GM12872 (cell line): ENCODE data around the gene NFE2L2.

Experiments
- TF ChIP-seq, protein P1 (sequence below): IDR thresholded peaks from 3 replicates; pipeline ENCODE4 v1.5.1; 2011; ENCODE audit warnings: low read depth, mild to moderate bottlenecking, low read length, moderate library complexity; ENCODE audit not compliant: insufficient read depth

Gene NFE2L2

GRCh38 chr2:177192788-177193187 is 71.7 kb downstream of the NFE2L2 start:
- TF ChIP-seq, protein P1, sequence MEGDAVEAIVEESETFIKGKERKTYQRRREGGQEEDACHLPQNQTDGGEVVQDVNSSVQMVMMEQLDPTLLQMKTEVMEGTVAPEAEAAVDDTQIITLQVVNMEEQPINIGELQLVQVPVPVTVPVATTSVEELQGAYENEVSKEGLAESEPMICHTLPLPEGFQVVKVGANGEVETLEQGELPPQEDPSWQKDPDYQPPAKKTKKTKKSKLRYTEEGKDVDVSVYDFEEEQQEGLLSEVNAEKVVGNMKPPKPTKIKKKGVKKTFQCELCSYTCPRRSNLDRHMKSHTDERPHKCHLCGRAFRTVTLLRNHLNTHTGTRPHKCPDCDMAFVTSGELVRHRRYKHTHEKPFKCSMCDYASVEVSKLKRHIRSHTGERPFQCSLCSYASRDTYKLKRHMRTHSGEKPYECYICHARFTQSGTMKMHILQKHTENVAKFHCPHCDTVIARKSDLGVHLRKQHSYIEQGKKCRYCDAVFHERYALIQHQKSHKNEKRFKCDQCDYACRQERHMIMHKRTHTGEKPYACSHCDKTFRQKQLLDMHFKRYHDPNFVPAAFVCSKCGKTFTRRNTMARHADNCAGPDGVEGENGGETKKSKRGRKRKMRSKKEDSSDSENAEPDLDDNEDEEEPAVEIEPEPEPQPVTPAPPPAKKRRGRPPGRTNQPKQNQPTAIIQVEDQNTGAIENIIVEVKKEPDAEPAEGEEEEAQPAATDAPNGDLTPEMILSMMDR = no peak

GRCh38 chr2:177190941-177191340 is 73.6 kb downstream of the NFE2L2 start:
- TF ChIP-seq, protein P1 = no peak

DNA sequence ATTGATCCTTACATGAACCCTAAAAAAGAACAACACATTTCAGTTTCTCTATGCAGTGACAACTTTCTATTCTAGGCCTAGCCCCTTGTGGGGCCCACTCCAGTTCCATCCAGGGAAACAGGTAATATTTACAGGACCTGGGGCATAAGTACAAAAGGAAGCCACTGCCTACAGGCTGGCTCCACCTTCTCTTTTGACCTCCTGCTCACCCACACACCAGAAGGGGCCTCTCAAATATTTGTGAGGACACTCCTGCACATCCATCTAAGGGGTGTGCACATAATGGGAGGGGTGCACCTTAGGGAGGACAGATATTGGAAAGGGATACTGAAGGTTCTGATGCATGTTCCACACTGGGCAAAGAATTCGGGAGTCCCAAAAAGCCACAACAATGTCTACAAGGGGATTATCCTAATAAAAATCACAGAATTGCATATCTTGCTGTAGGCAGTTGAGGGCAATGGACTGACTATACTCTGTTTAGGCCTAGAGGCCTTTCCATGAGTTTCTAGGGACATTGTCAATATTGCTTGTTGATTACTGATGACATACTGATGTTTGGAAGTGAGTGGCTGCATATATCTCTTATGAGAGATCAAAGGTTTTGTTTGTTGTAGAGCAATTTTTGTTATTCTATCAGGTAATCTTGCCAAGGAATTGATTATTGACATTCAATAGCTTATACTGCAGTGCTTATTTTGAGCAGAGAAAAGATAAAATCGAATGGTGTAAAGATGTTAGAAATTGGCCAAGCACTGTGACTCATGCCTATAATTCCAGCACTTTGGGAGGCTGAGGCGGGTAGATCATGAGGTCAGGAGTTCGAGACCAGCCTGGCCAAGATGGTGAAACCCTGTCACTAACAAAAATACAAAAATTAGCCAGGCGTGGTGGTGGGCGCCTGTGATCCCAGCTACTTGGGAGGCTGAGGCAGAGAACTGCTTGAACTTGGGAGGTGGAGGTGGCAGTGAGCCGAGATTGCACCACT is 75.8 kb downstream of the NFE2L2 start:
- TF ChIP-seq, protein P1 = no peak

DNA sequence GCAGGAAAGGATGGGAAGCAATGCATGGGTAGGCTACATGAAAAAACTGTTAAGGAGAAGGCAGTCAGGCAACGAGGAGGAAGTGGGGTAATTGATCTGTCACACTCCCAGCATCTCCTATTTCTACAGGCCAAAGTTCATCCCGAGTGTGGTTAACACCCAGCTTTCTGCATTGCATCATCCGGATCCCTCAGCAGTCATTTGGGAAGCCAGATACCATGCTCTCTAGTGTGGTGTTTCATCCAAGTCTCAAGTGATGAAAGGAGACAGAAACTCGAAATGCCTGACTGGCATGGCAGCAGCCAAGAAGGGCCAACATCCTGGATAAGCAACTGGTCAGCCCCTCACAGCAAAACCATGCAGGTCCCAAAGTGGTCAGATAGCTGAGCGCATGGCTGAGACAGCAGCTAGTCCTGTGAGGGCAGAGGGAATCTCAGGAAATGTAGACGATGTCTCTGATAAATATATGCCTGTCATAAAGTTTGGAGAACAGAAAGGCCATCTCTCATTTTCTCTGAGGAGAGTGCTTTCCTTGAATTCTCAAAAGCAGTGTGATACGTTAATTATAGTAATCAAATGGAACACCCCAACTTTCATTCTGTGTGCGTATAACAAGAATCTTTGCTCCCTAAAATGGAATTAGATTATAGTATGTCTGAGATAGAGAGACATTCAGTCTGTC is 76.8 kb downstream of the NFE2L2 start:
- TF ChIP-seq, protein P1 = no peak

DNA sequence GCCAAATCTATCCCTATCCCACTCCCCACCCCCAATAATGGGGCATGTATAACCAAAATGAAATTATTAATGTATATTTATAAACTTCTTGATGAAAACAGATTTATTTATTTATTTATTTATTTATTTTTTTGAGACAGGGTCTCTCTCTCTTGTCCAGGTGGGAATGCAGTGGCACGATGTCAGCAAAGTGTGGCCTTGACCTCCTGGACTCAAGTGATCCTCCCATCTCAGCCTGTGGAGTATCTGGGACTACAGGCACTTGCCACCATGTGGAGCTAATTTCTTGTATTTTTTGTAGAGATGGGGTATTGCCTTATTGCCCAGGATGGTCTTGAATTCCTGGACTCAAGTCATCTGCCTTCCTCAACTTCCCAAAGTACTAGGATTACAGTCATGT is 79.9 kb downstream of the NFE2L2 start:
- TF ChIP-seq, protein P1 = no peak

- TF ChIP-seq, protein P1 = no peak
Measured at GRCh38 chr2:177183860-177184259, 80.7 kb downstream of the NFE2L2 start.
